Spleen (tissue), 11 donors: Measurements from ENCODE around the gene IQSEC3. TPM values are rescaled to one million over a fixed set of nuclear protein-coding genes. Genes with fewer than 3 reads are reported as not detected.

Experiments used
- DNase-seq: peaks from one replicate; pipeline ENCODE4 v3.0.0-alpha.2; 2020
- H3K27ac ChIP-seq, 8 donors: fragments of 200-600 bp; sonication (generic) in 7 of 8; 1 replicate in 4 of 8; 2 replicates in 4 of 8; pipeline versions ENCODE4 v1.5.0 to v1.8.0; 2016 to 2021; ENCODE audit warnings: inconsistent platforms in 4 of 8, mild to moderate bottlenecking in 4 of 8, moderate library complexity in 1 of 8
- H3K27me3 ChIP-seq, 7 donors: fragments of 200-600 bp; sonication (generic) in 6 of 7; replicated peaks in 1 of 7; 1 replicate in 4 of 7; 2 replicates in 3 of 7; pipeline versions ENCODE4 v1.5.0 to v1.8.0; 2016 to 2021; ENCODE audit warnings: inconsistent platforms in 3 of 7, mild to moderate bottlenecking in 1 of 7
- H3K36me3 ChIP-seq, 6 donors: fragments of 200-600 bp; sonication (generic) in 5 of 6; 1 replicate in 4 of 6; 2 replicates in 2 of 6; pipeline versions ENCODE4 v1.5.0 to v1.8.0; 2016 to 2021; ENCODE audit warnings: inconsistent platforms in 2 of 6
- H3K4me1 ChIP-seq, 6 donors: fragments of 200-600 bp; sonication (generic) in 5 of 6; 1 replicate in 3 of 6; 2 replicates in 3 of 6; pipeline versions ENCODE4 v1.5.0 to v1.8.0; 2016 to 2021; ENCODE audit warnings: inconsistent platforms in 3 of 6
- H3K4me3 ChIP-seq, 8 donors: fragments of 200-600 bp; sonication (generic) in 7 of 8; 1 replicate in 4 of 8; 2 replicates in 4 of 8; pipeline versions ENCODE4 v1.5.0 to v1.8.0; 2016 to 2021; ENCODE audit warnings: inconsistent platforms in 4 of 8, mild to moderate bottlenecking in 4 of 8, moderate library complexity in 2 of 8
- H3K9me3 ChIP-seq, 8 donors: fragments of 200-600 bp; sonication (generic) in 7 of 8; 1 replicate in 4 of 8; 2 replicates in 4 of 8; pipeline versions ENCODE4 v1.5.0 to v1.8.0; 2016 to 2021; ENCODE audit warnings: inconsistent platforms in 4 of 8
- POLR2A ChIP-seq, 3 donors: fragments of 450-650 bp; IDR thresholded peaks; one replicate each; pipeline ENCODE4 v1.5.1; 2017; ENCODE audit warnings: antibody characterized with exemption in 3 of 3, mild to moderate bottlenecking in 1 of 3
- POLR2AphosphoS5 ChIP-seq, 3 donors: sonication (generic); formaldehyde crosslinking; IDR thresholded peaks; one replicate each; pipeline ENCODE4 v1.5.1; 2017; ENCODE audit warnings: antibody characterized with exemption in 3 of 3
- WGBS, 5 donors: extraction: QIAGEN DNeasy Blood & Tissue Kit in 3 of 5; methylation state at CpG; one replicate each; pipeline versions ENCODE4 v1.1.5 to v1.1.7; 2013 to 2018; 5-methylcytosine and 5-hydroxymethylcytosine counted together
- intact Hi-C: fragments of 100-400 bp; cut with DNase I; formaldehyde crosslinking; loops from one replicate; pipeline ENCODE4 v1.15.0; 2023; ENCODE audit warnings: low total_unique reads
- polyA plus RNA-seq, 3 donors: library from polyadenylated mRNA; stranded (reverse); fragments of 200-250 nt; gene quantifications; one replicate each; pipeline ENCODE4 v1.2.1, GENCODE V29; 2013
- total RNA-seq, 7 donors: library from RNA; depleted of rRNA in 3 of 7; stranded (reverse); fragments of >200 nt in 3 of 7; fragmentation: NEBNext Ultra II Directional in 4 of 7; extraction: Animal tissue kit (Norgen Biotek cat#: 25700) in 4 of 7; gene quantifications; one replicate each; pipeline versions ENCODE4 v1.1.0 to v1.2.1, GENCODE V29; 2016 to 2021
- TF ChIP-seq, protein P1 (sequence below), 11 experiments: fragments of 200-600 bp in 7 of 11; fragments of 450-650 bp in 4 of 11; sonication (generic) in 4 of 11; IDR thresholded peaks in 8 of 11; conservative IDR thresholded peaks in 3 of 11; 1 replicate in 7 of 11; 2 replicates in 4 of 11; pipeline versions ENCODE4 v1.4.0 to v1.8.0; 2016 to 2021; ENCODE audit warnings: antibody characterized with exemption in 11 of 11, inconsistent platforms in 4 of 11, mild to moderate bottlenecking in 1 of 11
- donor health status: healthy with polysubstance abuse.
- donor health status: DM: no; HTN: no; CAD: no; lungs with moderate emphysema.
- donor health status: DM: no; HTN: no; CAD: no.
- donor health status: Bipolar disorder and iron deficiency.
- donor health status: healthy.
- donor health status: DM: no; HTN: no; CAD: no.
- donor health status: DM: yes; HTN: yes; CAD: no.

IQSEC3 gene
- total and polyA plus RNA-seq, 10 donors: 0.20 to 1.6 (median 0.52) TPM; not detected in 1

DNA sequence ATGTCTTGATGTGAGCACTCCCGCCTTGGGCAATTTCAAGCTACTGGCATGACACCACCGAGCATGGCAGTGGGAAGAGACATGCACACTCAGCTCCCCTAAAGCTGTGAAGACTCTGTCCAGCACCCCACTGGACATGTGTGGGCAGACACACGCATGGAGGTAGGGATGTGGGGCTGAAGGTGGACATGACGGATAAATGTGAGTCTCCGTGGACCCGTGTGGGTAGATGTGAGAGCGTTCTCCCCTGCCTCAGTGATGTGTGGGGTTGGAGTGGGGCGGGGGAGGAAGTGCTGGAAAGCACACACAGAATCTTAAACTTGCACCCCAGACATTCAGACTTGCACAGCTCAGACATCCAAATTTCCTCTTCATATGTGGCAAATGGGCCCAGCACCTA is 134.8 kb downstream of the IQSEC3 start:
- TF ChIP-seq POLR2A (IDR thresholded peaks at IDR 0.05) (no peak), POLR2AphosphoS5 (IDR thresholded peaks at IDR 0.05) (no peak)
- TF ChIP-seq, protein P1, sequence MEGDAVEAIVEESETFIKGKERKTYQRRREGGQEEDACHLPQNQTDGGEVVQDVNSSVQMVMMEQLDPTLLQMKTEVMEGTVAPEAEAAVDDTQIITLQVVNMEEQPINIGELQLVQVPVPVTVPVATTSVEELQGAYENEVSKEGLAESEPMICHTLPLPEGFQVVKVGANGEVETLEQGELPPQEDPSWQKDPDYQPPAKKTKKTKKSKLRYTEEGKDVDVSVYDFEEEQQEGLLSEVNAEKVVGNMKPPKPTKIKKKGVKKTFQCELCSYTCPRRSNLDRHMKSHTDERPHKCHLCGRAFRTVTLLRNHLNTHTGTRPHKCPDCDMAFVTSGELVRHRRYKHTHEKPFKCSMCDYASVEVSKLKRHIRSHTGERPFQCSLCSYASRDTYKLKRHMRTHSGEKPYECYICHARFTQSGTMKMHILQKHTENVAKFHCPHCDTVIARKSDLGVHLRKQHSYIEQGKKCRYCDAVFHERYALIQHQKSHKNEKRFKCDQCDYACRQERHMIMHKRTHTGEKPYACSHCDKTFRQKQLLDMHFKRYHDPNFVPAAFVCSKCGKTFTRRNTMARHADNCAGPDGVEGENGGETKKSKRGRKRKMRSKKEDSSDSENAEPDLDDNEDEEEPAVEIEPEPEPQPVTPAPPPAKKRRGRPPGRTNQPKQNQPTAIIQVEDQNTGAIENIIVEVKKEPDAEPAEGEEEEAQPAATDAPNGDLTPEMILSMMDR (IDR thresholded peaks at IDR 0.05 in 8 of 11, conservative IDR thresholded peaks at IDR 0.05 in 3 of 11): no peak
- H3K36me3 ChIP-seq: no peaks in the 10 kb centered on the region
- H3K9me3 ChIP-seq: no peaks in the 10 kb centered on the region
- H3K4me1 ChIP-seq: peaks cover 0 to 12% (median 8%) of the 10 kb centered on the region in 6 donors
- WGBS, 5 donors: 81 to 84% (median 83%) methylated on average over 8 of the region's 8 CpGs
- intact Hi-C loops: no loop called here
- H3K27ac ChIP-seq: no peak overlapping the region
- H3K27me3 ChIP-seq: peaks cover 0 to 71% (median 23%) of the 10 kb centered on the region in 7 donors
- peak; percentile 55 for DNase-seq
- H3K4me3 ChIP-seq: no peak overlapping the region

DNA sequence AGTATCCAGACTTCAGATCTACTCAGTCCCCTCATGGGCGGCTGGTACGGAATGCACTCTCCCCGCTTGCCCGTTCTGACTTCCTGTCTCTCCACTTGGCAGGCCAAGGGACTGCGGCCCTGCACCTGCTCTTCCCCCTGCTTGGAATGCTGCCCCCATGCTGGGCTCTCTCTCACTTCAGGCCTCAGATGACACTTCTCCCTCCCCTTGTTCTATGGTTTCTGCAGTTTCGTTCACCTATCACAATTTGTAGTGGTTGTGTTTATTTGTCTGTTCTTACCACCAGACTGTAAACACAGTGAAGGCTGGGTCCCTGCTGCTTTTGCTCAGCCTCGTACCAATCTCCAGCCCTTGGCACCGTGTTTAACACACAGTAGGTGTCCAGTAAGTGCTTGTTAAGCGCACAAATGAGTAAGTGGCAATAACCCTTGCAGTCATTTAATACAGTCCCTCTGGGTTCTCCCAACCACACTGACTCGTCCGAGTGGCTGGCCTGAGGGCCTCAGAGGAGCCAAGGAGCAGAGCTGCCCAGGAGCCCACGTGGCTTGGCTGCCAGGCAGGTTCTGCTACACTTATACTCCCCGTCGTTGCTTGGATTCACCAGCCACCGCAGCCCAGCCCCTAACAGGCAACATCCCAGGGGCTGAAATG is 135.6 kb downstream of the IQSEC3 start:
- H3K9me3 ChIP-seq: no peaks in the 10 kb centered on the region
- no peak overlapping the region for H3K4me3 ChIP-seq
- H3K27me3 ChIP-seq: peaks cover 0 to 75% (median 24%) of the 10 kb centered on the region in 7 donors
- H3K27ac ChIP-seq: no peak overlapping the region
- H3K36me3 ChIP-seq: no peaks in the 10 kb centered on the region
- 51 to 72% (median 57%) methylated on average over 15 of the region's 15 CpGs for WGBS, 5 donors
- peak; percentile 69 for DNase-seq
- peaks cover 0 to 12% (median 8%) of the 10 kb centered on the region in 6 donors for H3K4me1 ChIP-seq
- TF ChIP-seq, protein P1 (IDR thresholded peaks at IDR 0.05 in 8 of 11, conservative IDR thresholded peaks at IDR 0.05 in 3 of 11): no peak
- TF ChIP-seq POLR2AphosphoS5 (IDR thresholded peaks at IDR 0.05): no peak
- no peak for TF ChIP-seq POLR2A (IDR thresholded peaks at IDR 0.05)
- intact Hi-C loops: no loop called here

DNA sequence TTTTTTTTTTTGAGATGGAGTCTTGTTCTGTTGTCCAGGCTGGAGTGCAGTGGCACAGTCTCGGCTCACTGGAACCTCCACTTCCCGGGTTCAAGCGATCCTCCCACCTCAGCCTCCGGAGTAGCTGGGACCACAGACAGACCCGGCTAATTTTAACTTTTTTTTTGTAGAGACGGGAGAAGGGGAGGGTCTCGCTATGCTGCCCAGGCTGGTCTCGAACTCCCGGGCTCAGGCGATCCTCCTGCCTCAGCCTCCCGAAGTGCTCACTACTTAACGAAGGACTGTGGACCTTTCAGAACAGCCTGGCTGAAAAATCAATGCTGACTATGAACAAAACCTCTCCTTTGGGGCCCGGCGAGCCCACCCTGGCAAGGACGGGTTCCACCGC is 136.5 kb downstream of the IQSEC3 start:
- Histone ChIP-seq H3K9me3 (no peaks in the 10 kb centered on the region), H3K27ac (no peak overlapping the region), H3K27me3 (peaks cover 0 to 82% (median 24%) of the 10 kb centered on the region in 7 donors), H3K36me3 (no peaks in the 10 kb centered on the region), H3K4me3 (peak overlapping the region in 7 of 8 donors; percentile 10 to 60 (median 32)), H3K4me1 (peaks cover 0 to 12% (median 8%) of the 10 kb centered on the region in 6 donors)
- no peak for DNase-seq
- intact Hi-C loops: no loop called here
- 62 to 71% (median 70%) methylated on average over 16 of the region's 16 CpGs for WGBS, 5 donors
- TF ChIP-seq, protein P1 (IDR thresholded peaks at IDR 0.05 in 8 of 11, conservative IDR thresholded peaks at IDR 0.05 in 3 of 11): no peak
- no peak for TF ChIP-seq POLR2AphosphoS5 (IDR thresholded peaks at IDR 0.05)
- TF ChIP-seq POLR2A (IDR thresholded peaks at IDR 0.05): no peak

DNA sequence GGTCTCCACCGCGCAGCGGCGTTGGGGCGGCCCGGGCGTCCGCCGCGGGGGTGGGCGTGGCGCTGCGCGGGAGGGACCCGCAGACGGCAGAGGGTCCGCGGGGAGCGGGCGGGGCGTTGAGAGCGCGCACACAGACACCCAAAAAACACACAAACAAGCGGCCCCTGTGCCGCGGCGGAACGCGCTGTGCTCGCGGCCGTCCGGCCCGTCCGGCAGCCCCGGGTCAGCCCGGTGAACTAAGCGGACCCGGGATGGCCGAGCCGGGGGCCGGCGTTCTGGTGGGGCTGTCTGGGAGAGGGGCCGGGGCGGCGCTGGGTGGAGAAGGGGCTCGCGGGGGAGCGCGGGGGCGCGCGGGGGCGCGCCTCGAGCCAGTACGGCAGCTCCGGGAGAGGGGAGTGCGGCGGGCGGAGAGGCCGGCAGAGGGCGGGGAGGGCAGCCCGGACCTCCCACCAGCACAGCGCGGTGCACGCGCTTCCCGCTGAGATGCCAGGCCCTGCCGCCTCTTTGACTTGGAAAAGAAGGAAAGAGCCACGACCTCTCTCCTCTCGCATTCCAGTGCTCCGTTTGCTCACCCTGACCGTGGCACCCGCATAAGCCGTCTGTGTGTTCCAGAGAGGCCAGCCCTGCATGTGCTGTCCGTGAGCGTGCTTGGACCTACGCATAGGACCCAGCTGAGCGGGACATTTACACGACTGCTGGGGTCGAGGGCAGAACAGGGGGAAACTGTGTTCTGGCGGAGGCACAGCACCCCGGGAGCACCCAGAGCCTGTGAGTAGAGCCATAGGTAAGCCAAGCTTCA is 137.1 kb downstream of the IQSEC3 start:
- Histone ChIP-seq H3K9me3 (no peaks in the 10 kb centered on the region), H3K27ac (no peak overlapping the region), H3K4me3 (peak overlapping the region in 7 of 8 donors; percentile 10 to 60 (median 32)), H3K4me1 (peaks cover 0 to 12% (median 8%) of the 10 kb centered on the region in 6 donors), H3K27me3 (peaks cover 0 to 84% (median 24%) of the 10 kb centered on the region in 7 donors), H3K36me3 (no peaks in the 10 kb centered on the region)
- DNase-seq: peak; percentile 70
- WGBS, 5 donors: 11 to 39% (median 21%) methylated on average over 70 to 84 of the region's 84 CpGs
- intact Hi-C loops: no loop called here
- TF ChIP-seq, protein P1 (IDR thresholded peaks at IDR 0.05 in 8 of 11, conservative IDR thresholded peaks at IDR 0.05 in 3 of 11): peak in 1 of 11 experiments; percentile 13
- TF ChIP-seq POLR2A (IDR thresholded peaks at IDR 0.05): no peak
